LoVo (cell line): ENCODE data around the gene CRYL1.

Experiments
- DNase-seq: peaks from one replicate; pipeline ENCODE4 v3.0.0-alpha.2; 2016; ENCODE audit warnings: low spot score

Gene CRYL1

GRCh38 chr13:20526664-20527063 lies 1.0 kb upstream of the CRYL1 start:
- no peak for DNase-seq

DNA sequence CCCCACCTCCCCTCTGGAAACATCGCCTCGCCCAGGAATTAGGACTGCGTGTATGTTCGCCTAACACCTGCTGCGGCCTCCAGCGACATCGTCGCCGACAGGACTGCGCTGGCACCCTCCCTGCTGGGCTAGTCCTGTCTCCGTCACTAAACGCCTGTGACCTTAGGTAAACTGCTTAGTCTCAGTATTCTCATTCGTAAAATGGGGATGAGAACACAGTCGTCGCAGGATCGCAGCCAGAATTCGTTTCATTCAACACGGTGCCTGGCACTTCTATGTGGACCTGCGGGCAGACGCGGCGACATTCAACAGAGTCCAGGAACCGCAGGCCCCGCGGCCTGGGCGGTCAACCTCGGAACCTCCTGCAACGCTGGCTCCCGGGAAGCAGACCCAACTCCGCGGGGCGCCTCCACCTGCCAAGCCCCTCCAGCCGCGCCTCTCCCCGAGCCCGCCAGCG lies 485 bp downstream of the CRYL1 start:
- peak; percentile 19 for DNase-seq

DNA sequence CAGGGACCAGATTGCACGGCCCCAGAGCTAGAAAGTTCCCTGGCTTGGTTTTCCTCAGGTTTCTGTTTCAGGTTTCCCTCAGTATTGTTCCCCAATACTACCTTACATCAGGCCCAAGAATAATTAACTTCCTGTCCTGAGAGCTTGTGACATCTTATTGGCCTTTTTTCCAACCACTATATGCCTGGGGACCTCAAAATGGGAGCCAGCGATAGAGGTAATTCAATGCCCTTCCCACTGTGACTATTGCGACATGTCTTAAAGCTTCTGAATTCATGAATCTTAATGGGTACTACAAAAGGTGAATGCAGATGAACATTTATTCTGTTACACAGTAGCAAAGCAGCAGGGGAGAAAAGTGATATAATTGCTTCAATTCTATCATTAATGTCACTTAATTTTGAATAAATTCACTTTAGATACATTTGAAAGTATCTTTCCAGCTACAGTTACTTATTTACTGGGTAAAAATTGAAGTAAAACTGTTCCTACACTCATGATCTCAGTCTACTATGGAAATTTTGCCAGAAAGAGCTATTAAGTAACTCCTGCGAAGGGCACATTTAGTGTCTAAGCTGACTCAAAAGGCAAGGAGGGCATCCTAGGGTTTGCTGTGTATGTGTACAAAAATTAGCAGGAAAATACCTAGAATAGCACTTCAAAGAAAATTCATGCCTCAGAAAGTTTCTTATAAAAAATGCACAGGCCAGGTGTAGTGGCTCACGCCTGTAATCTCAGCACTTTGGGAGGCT lies 4.1 kb downstream of the CRYL1 start:
- no peak for DNase-seq

DNA sequence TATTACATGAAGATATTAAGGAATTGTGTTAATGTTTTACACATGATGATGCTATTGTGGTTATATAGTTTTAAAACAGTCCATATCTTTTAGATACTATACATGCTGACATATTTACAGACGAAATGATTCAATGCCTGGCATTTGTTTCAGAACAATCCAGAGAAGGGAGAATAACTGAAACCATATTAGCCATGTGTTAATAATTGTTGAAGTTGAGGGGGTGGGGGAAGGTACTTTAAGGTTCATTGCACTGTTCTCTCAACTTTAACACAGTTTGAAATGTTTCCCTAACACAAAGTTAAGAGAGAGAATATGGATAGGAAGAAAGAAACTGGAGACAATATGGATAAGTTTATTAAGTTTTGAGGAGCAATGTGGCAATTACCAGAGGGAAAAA lies 5.8 kb downstream of the CRYL1 start:
- DNase-seq, result no peak

DNA sequence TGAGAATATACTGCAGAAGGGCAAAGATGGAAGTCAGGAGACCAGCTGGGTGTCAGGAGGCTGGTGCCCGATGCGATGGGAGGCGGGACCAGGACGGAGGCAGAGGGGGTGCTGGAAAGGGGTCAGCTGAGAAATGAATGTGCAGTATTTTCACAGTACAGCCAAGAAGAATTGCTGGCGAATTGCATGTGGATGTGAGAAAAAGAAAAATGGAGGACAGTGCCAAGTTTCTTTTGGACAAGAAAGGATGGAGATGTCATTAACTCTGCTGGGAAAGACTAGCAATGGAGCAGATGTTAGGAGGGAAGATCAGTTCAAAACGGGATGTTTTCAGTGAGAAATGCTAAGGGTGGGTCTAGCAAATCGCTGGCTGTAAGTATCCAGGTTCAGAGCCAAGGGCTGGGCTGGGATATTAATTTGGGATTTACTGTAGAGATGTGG lies 7.0 kb downstream of the CRYL1 start:
- DNase-seq, result no peak

GRCh38 chr13:20514866-20515265 lies 10.8 kb downstream of the CRYL1 start:
- no peak for DNase-seq

- no peak for DNase-seq
These were observed 12.1 kb downstream of the CRYL1 start for GRCh38 chr13:20513466-20513995.

GRCh38 chr13:20512042-20512683 lies 13.5 kb downstream of the CRYL1 start:
- no peak for DNase-seq

- DNase-seq, result no peak
These were observed 19.0 kb downstream of the CRYL1 start for GRCh38 chr13:20506696-20507095.

GRCh38 chr13:20505405-20506366 lies 20.0 kb downstream of the CRYL1 start:
- DNase-seq, result no peak

DNA sequence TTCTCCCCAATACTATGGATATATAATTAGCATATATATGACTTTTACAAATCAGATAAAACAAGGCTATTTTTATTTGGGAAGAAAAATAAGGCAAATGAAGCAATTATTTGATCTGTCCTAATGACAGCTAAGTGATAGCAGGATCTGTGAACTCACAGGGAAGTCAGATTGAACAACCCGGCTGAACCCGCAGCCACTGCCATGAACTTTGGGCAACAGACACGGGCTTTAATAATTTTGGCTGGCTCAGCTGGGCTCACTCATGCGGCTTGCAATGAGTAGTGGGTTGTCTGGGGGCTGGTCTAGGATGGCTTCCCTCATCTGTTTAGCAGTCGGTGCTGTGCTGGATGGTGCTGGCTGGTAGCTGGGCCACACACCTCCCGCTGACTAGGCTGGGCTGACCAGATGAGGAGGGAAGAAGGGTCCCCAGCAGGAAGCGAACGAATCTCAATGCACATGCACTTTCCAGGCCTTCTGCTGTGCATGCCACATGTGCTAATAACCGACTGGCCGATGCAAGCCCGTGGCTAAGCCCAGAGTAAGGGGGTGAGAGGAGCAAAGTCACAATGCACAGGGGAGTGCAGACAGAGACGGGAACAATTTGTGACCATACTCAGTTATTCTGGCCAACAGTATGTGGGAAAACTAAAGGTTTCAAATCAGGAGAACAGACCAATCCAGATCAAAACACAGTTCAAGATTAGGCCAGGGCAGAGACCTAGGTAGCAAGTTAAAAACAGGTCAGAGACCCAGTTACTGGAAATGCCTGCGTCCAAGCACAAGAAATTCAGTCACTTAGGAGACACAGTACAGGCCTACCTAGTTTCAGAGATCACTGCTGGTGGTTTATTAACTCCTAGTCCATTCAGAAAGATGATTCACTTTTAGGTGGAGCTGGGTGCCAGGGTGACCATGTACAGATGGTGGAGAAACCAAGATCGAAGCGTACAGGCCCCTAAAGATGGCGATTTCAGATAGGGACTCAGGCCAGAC lies 22.3 kb downstream of the CRYL1 start:
- no peak for DNase-seq

DNA sequence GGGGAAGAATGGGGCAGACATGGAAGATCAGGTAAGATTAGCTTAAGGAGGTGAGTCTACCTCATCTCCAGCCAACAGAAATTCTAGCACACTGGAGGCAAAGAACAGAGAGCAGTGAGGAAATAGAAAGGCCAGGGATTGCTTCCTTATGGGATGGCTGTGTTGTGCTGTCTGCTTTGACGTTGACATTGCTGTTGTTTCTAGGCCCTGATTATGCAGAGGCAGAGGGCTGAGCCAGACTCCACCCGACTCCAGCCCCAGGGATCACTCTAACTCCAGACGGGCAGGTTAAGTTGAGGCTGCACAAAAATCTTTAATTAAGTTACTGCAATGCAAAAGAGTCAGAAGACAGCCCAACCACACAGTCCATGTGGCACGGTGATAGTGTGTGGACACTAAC lies 24.1 kb downstream of the CRYL1 start:
- DNase-seq, result no peak

GRCh38 chr13:20501120-20501519 lies 24.5 kb downstream of the CRYL1 start:
- DNase-seq, result no peak

GRCh38 chr13:20499986-20500385 lies 25.7 kb downstream of the CRYL1 start:
- no peak for DNase-seq

DNA sequence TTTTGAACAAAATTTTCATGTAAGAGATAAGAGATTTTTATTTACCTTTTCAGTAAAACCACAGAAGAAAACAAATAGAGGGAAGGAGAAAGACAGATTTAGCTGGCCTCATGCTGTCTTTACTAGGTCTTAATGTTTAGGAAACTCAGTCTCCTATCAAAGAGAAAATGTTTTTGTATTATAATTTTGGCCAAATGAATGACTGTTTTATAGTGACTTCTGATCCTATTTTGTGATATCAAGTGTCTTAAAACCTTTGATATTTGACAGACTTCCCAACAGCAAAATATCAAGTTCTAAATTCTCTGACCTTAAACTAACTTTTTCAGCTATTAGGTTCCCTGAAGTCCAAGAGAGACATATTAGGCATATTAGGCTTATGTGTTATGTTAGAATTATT lies 27.0 kb downstream of the CRYL1 start:
- no peak for DNase-seq

DNA sequence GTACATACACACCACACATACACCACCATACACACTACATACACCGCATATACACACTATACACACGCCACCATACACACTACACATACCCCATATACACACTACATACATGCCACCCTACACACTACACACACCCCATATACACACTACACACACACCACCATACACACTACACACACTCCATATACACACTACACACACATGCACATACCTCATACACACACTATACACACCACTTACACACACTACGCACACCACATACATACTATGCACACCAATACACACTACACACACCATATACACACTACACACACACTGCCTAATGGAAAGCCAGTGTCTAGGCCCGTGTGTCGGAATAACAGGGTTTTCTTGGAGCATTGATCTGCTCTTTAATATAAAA lies 27.5 kb downstream of the CRYL1 start:
- no peak for DNase-seq

- no peak for DNase-seq
These were observed 28.5 kb downstream of the CRYL1 start for GRCh38 chr13:20497006-20497775.

DNA sequence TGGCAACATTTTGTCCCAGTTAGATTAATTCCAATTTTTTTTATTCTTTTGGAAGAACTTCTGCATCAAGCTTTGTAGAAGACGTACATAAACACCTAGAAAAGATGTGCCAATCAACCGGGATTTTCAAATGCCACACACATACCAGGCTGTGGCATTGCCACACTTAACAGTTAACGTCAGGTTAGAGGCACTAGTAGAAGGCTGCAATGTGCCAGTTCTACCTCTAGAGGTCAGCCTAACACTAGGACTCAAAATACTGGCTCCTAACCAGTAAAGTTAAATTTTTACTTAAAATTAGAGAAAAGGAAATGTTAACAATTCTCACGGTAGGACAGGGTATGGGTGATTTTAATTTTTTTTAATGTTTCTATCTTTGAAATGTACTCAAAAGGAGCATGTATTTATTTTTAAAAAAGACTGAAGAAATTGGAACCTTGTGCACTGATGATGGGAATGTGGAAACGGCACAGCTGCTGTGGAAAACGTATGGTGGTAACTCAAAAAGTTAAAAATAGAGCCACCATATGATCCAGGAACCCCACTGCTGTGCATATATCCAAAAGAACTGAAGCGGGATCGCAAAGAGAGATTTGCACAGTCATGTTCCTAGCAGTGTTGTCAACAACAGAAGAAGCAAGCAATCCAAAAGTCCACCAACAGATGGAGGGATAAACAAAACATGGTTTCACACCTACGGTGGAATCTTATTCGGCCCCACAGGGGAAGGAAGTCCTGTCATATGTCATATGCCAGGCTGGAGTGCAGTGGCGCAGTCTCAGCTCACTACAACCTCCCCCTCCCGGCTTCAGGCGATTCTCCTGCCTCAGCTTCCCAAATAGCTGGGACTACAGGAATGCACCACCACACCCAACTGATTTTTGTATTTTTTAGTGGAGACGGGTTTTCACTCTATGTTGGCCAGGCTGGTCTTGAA lies 30.3 kb downstream of the CRYL1 start:
- DNase-seq, result peak; percentile 61

- no peak for DNase-seq
These were observed 31.0 kb downstream of the CRYL1 start for GRCh38 chr13:20494656-20495055.
